NCI-H187 (cell line): ENCODE results near the gene PPM1L.

Source experiments
- DNase-seq, 2 experiments: peaks; one replicate each; lab custom pipeline; 2025; lab: John Stamatoyannopoulos, UW

PPM1L gene

DNA sequence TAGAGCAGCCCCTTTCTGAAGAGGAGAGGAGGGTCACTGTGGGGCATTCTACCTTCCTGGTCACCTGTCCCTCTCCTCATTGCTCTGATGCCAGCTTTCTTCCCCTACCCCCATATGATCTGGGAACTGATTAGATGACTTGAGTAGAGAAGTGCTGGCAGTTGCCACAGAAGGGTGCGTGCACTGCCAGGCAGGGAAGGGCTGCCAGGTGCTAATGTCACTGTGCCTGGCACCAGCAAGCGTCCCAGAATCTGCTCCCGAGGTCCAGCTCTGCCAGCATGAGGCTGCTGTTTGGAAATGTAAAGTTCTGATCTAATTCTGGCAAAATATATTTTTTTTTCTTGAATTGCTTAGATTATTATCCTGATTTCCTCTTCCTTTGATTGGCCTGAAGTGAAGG lies 52.8 kb downstream of the PPM1L start:
- DNase-seq: no peak

DNA sequence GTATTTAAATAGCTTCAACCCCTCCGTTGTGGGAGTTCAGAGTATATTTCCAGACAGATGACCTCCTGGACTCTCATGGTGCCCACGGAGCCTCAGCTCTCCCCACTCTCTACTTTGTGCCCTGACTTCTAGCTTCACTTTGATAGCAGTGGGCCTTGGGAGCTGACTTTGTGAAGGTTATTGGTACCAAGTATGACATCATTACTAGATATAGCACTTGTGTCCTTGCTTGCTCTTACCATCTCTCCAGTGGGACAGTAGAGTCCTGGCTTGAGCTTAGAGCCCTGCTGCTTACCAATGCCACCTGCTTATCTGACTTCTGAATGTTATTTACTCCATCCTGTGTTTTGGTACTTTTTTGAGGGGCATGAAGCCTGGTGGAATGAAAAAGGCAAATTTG lies 53.4 kb downstream of the PPM1L start:
- DNase-seq: no peak

DNA sequence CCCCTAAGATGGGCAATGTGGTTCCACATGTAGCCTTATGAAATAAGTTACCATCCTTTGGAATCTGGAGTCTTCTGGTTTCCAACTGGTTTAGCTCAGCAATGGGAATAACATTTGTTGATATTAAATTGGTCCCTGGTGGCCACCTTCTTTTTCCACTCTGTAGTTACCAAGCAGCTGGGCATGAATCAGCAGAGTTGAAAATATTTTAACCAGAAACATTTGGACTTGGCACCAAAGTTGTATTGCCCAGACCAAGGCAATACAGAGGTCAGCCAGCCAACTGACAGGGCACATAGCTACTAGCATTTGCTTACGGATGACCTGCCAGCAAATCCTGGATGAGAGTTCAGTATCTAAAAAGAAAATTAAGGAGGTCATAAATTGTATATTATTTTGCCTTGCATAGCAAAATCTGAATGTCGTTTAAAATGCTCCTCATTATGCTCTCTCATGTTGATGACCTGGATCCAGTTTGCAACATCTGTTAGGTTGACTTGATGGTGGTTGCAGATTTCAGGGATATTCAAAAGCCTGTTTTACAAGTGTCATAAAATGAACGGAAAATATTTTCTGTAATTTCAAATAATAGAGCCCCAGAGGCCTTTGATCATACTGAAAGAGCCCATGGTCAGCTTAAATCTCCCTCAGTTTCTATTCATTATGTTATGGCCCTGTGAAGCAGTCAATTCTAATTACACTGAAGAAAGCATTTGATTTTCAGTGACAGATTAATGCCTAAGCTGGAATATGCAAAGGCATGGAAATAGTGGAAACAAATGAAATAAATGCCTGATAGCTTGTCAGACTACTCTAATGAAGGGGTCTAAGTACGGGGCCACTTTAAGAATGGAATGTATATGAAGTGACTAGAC lies 54.6 kb downstream of the PPM1L start:
- no peak for DNase-seq

DNA sequence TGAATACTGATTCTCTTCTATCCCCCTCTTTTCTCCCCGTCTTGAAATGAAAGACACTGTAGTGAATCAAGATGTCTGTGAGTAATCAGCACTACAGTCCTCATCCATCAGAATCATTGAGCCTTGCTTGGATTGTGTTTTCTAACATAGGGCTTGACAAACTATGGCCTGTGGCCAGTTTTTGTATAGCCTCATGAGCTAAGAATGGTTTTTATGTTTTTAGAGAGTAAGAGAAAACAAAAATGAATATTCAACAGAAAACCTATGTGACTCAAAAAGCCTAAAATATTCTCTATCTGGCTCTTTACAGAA lies 55.2 kb downstream of the PPM1L start:
- no peak for DNase-seq

DNA sequence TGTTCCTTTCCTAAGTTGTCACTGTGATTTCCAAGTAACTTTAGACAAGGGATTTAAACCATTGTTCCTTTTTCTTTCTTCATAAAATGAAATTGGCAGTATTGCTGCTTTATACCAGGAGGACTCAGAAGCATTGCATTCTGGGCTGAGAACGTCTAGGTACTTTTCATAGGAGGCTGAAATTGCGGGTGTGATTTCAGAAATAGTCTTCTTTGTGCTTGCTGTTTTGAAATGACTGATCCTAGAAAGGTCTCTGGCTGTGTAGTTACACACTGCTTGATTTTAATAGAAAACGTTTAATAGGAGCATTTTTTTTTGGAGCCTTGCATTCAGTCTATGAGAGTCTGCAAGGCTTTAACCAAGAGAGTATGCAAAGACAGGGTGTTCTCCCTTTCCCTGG lies 56.3 kb downstream of the PPM1L start:
- no peak for DNase-seq

DNA sequence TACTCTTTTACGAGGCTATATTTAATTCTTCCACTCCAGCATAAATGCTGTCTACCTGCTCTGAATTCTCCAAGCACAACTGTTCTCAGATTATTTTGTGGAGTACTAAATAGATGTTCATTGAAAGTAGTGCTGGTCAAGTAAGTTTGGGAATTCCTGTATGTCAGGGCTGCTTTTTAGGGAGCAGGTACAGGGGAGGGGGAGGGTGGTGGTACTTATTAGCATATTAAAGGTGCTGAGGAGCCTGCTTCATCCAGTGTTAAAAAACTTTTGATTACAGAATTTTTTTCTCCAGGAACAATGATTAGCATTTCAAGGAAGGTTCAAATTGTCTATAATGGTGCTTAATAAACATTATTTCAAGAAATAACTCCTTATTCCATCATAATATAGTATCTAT lies 59.2 kb downstream of the PPM1L start:
- DNase-seq: no peak

DNA sequence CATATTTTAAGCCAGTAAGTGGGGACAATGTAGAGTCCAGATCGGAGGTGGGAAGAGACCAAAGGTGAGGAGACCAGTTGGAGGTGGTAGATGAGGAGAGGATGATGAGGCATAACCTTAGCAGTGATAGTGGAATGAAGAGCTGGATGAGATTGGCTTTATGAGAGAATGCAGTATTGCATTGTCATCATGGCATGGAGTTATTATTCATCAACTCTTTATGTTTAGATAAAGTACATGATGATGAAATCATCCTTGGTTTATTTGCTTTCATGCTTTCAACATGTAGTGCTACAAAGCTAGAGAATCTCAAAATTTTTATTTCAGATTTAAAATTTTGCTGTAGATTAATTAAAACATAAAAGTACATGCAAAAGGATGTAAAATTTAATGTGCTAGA lies 64.0 kb downstream of the PPM1L start:
- no peak for DNase-seq

DNA sequence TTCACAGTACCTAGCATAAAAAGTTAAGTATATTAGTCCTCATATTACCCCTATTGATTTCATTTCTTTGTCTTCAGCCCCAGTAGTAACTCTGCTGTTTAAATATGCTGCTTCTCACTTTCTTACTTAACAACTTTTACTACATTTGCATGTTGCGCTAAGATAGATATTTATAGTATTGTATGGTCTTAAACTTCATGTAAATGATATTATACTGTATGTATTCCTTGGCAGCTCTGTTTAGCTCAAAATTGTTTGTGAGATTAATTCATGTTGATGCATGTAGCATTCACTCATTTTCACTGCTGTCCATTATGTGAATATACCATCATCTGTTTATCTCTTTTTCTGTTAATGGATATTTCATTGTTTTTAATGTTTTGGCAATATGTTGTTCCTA lies 64.4 kb downstream of the PPM1L start:
- DNase-seq: no peak

DNA sequence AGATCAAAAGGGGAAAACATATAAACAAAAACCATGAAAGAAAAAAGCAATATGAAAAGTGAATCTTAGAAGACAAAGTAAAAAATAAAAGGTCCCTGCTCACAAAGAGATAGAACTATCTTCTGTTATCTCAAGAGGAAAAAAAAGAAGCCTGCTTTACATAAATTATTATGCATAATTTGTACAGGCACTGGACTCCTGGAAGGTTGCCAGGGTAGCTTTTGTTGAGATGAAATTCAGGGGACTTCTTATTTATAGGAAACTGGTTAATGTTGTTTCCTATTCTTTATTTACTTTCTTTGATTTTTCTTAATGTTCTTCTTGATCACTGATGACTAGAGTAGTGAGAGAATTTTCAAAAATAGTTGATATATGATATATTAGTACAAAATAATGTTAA lies 66.9 kb downstream of the PPM1L start:
- DNase-seq: no peak

DNA sequence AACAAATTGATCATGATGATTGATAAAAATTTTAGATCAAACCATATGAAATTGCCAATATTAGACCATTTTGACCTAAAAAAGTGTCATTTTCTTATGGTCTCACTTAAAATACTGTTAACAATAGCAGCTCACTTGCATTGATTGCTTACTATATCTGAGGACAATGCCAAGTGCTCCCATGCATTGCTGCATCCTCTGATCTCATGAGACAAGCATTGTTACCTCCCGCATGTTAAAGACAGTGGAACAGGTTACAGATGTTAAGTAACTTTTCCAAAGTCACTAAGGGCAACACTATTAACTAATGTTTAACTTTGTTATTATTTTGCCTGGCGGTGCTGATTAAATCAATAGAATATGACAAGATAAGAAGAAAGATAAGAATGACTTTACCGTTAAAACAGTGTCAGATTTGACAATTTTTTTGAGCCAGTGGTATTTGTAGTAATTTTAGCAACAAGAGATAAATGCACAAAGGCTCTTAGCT lies 69.3 kb downstream of the PPM1L start:
- no peak for DNase-seq

DNA sequence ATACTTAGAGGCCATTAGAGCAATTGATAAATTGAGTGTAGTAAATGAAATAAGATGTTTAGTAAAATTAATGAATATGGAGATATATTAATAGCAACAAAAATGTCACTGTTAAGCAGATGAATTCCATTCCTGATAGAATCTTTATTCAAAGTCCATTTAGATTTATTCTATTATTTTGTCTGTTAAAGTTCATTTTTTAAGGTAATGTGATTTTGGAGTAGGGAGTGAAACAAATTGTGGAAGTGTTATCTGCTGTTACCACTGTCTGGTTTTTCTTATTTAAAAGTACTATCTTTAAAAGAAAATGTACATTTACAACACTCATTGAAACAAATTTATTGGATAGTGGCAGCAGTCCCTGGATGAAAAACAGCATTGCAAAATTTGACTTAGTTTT lies 70.4 kb downstream of the PPM1L start:
- no peak for DNase-seq

DNA sequence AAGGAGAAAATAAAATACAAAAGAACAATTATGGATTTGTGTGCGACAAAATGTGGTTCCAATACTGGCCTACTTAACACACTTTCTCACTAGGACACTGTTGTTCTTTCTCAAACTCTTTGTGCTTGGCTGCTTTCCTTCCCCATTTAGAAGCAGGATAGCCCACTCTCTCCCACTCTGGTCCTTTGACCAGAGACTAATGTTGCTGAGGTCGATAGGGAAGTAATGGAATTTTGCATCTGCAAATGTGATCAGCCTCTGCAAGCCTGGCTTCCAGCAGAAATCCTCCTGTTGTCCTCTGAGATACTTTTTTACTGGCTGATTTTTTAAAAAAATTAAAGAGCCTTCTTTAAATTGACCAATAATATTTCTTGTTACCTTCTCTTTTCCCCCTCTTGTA lies 71.0 kb downstream of the PPM1L start:
- no peak for DNase-seq

DNA sequence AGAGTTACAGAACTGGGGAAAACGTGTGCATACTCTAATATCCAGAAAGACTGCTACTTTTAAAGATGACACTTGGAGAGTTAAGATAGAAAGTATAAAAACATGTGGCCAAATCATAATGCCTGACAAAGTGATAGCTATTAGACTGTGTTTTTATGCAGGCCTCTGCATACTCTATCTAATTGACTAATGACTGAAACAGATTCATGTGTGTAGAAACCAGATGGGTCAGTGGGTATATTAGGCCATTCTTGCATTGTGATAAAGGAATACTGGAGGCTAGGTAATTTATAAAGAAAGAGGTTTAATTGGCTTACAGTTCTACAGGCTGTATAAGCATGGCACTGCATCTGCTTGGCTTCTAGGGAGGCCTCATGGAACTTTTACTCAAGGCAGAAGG lies 71.5 kb downstream of the PPM1L start:
- DNase-seq: no peak

DNA sequence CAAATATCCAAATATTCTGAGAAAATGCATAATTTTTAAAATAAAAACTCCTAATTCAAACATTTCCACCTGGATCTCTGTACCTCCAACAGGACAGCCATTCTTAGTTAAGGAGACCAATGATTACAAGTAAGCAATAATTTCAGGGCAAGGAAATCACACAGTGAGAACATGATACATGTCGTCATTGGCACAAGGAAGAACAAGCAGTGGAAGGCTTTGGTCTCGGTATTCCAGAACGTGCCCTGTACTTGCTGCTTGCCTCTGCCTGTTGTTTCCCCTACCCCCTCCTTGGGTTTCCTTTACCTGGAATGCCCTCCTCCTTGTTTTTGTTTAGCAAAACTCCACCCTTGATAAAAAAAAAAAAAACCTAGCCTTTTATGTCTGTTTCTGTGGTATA lies 72.8 kb downstream of the PPM1L start:
- DNase-seq: no peak

DNA sequence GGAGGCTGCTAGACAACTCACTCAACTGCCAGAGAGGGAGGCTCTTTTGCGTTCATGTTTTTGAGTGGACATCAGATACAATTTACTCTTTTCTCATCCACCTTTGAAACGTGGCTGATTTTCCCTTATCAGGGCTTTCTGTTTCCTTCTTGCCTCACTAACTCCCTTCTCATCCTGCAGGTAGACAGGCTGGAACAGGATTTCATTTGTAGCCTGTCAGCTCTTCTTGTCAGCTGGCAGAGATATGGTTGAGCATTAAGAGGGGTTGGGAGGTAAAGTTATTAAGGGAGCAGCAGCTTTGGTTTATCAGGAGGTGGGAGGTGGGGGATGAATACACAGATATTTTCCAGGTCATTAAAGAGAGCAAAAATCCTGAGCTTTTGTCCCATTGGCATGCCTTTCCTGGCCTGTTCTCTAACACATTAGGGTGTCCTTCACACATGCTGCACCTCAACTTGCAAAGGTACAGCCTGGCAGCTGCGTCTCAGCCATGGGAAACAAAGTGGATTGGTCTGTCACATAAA lies 73.5 kb downstream of the PPM1L start:
- DNase-seq: no peak

DNA sequence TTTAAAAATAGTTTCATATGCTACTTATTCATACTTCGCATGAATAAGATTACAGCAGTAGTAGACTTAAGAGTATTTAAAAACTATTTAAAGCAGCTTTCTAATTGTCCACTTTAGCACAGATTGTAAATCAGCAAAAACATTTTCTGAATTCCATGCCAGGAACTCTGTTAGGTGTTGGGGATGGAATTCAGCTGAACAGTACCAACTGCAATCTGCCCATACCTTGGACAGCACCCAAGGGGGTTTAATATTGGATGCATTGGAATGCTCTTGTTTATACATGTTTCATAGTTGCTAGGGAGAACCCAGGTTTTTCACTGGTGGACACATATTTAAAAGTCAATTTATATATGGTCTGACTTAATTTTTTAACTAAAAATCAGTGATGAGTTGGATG lies 74.8 kb downstream of the PPM1L start:
- DNase-seq: no peak

DNA sequence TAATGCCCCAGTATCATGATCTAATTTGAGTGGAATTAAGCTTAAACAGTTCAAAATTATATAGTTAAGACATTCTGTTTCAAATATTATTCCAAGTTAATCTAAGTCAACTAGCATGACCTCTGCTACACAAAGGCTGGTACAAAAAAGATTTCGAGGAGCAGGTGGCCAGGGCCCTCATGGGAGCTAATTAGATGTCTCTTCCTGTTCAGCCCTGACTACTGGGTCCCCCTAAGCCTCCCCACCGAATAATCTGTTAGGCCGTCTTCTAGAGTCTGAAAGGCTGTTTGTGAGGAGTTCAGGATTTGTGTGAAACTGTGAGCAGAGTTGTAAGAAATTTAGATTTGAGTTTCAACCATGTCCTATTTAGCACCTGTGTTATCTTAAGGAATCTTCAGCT lies 75.4 kb downstream of the PPM1L start:
- no peak for DNase-seq

DNA sequence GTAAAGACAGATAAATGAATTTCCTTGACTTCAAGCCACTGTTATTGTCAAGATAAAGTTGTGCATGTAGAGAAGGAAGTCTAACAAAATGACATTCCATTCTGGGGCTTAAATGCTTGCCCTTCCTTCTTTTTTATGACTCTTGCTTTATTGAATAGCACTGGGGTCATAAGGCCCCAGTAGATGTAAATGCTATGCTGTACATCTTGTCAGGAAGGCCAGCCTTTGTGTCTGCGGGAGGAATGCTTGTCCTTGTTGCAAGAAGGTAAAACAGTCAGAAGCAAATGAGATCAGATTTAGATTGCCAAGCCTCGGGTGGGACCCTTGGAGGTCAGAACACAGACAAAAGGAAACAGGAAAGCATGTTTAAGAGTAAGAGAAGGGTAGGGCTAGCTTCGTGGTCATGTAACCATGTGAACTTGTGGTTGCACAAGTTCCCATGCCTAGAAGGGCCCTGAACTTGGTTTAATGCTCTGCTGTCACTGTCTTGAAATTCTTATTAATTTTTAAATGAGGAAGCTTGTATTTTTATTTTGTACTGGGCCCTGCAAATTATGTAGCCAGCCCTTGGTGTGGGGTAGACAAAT lies 81.5 kb downstream of the PPM1L start:
- no peak for DNase-seq

DNA sequence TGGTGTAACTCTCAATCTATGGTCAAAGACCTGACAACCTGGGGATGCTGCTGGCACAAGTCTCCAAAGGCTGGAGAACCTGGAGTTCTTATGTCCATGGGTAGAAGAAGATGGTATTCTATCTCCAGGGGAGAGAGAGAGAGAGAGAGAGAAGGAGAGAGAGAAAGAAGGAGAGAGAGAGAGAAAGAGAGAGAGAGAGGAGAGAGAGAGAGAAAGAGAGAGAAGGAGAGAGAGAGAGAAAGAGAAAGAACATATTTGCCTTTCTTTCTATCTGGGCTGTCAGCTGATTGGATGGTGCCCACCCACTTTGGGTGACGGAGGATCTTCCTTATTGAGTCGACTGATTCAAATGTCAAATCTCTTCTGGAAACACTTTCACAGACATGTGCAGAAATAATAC lies 84.6 kb downstream of the PPM1L start:
- DNase-seq: no peak

DNA sequence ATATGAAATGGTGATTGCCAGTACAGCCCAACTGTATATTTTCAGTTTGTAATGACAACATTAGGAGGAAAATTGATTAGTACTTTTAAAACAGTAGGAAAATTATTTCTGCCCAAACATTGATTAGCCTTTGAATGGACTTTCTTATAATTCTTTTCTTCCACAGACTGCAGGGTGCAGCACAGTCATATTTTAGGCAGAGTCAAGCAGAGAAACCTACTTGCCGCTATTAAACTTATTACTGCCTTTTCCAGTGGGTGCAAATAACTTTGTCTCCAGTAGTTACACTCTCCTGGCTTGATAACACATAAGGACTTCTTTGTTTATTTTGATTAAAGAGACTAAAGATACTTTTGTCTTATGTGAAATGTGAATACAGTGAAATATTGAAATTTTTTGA lies 85.4 kb downstream of the PPM1L start:
- DNase-seq: no peak

DNA sequence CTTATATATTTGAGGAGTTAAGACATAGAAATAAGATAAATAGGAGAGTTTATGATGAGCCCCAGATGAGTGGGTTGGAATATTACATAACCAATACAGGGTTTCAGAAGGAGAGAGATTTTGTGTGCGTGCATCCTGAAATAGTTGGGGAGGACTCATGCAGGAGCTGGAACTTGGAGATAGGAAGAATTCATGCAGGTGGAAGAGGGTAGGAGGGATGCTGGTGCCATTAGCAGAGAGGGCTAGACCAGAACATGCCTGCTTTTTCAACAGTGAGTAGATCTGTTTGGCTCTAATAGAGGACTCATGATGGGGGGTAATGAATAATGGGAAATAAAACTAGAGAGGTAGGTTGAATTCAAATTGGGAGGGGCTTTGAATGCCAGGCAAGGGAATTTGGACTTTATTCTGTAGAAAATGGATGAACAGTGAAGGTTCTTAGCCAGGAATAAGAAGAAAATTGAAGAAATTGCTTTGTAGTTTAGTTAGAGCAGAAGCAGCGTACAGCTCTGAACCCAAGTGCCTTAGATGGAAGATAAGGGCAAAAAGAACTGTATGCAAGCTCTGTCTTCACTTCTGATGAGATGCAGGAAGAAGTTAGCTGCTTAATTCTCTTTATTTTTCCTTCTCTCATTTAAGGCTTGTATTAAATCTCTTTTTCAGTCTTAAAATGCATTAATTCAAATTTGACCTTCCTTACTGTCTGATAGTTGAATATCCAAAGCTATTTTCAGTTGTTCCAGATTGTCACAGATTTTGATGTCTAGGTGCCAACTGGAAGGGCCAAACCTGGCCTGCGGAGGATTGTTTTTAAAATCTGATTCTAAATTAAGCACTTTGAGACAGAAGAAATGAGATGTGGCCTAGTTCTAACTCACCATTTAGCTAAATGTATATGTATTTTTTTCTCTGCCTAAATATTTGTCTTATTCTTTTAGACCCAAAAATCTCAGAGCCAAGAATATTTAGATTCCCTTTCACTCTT lies 86.3 kb downstream of the PPM1L start:
- no peak for DNase-seq

DNA sequence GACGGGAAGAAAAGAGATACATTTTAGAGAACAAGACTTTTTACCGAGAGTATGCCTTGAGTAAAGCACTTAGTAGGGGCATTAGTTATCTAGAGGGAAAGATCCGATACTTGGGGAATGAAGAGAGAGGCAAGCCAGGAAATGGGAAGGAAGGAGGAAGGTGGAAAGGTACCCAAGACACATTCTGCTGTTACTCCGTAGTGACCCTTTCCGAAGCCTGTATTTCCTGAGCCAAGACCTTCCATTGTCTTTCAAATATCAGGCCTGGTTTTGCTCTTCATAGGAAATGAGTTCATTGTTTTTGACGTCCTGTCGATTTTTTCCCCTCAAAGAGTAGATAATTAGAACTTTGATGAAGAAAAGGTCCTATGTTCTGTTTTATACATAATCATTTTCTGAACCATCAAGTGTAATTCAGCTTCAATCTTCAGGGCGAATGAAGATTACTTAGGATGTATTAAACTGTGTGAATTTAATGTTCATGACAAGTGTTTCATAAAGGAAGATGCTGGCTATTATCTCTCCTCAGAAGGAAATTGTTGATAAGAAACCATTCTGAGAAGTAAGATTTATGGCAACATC lies 95.7 kb downstream of the PPM1L start:
- DNase-seq: no peak
